Activated T-helper 17 cell treated with anti-CD3 and anti-CD28 coated beads, Interleukin-2, amount 50 U/mL, for 72 hours (primary cell): ENCODE results near the gene CLEC16A. TPM values are rescaled to one million over a fixed set of nuclear protein-coding genes. Genes with fewer than 3 reads are reported as not detected.
"Not testable (repeated sequence)": the region's sequence is repeated elsewhere in the genome, so short reads cannot be mapped to it uniquely, and the experiment has no call there.

Experiments
- ATAC-seq: fragments of 150-1000 bp; cut with Tn5 transposase; replicated peaks from 2 replicates; pipeline ENCODE4 v1.10.0; 2021; ENCODE audit warnings: mild to moderate bottlenecking, moderate library complexity
- H3K27ac Mint-ChIP-seq: one replicate; pipeline ENCODE4 v1.8.0; 2022; ENCODE audit warnings: mixed read lengths
- H3K27me3 Mint-ChIP-seq: one replicate; pipeline ENCODE4 v1.8.0; 2022; ENCODE audit warnings: mixed read lengths
- H3K36me3 Mint-ChIP-seq: one replicate; pipeline ENCODE4 v1.8.0; 2022; ENCODE audit warnings: low read depth, mild to moderate bottlenecking, mixed read lengths
- H3K4me1 Mint-ChIP-seq: one replicate; pipeline ENCODE4 v1.8.0; 2022; ENCODE audit warnings: mixed read lengths
- H3K4me3 Mint-ChIP-seq: one replicate; pipeline ENCODE4 v1.8.0; 2022; ENCODE audit warnings: mild to moderate bottlenecking, mixed read lengths
- H3K9me3 Mint-ChIP-seq: one replicate; pipeline ENCODE4 v1.8.0; 2022; ENCODE audit warnings: mixed read lengths
- total RNA-seq, 2 donors: library from RNA; stranded (reverse); gene quantifications; one replicate each; pipeline ENCODE4 v1.2.3, GENCODE V29; 2022

The CLEC16A gene
- total RNA-seq, 2 donors from 2014 or later = 24.3 to 24.8 TPM

- Mint-ChIP-seq H3K4me1 (peaks cover 33% of the 10 kb centered on the region), H3K9me3 (no peaks in the 10 kb centered on the region), H3K4me3 (no peak overlapping the region), H3K27ac (no peak overlapping the region), H3K27me3 (no peaks in the 10 kb centered on the region), H3K36me3 (peaks cover 13% of the 10 kb centered on the region)
- ATAC-seq = no peak
These were observed 154.4 kb downstream of the CLEC16A start for GRCh38 chr16:11098601-11099390.

- peak overlapping the region; percentile 58 for H3K4me3 Mint-ChIP-seq
- peaks cover 30% of the 10 kb centered on the region for H3K4me1 Mint-ChIP-seq
- H3K9me3 Mint-ChIP-seq = no peaks in the 10 kb centered on the region
- H3K27ac Mint-ChIP-seq = peak overlapping the region; percentile 83
- ATAC-seq = peak; percentile 46
- peaks cover 6% of the 10 kb centered on the region for H3K36me3 Mint-ChIP-seq
- no peaks in the 10 kb centered on the region for H3K27me3 Mint-ChIP-seq
These were observed 155.4 kb downstream of the CLEC16A start for GRCh38 chr16:11099672-11100205.

- Mint-ChIP-seq H3K4me3 (peak overlapping the region; percentile 58), H3K9me3 (no peaks in the 10 kb centered on the region), H3K36me3 (peaks cover under 1% of the 10 kb centered on the region), H3K4me1 (peaks cover 30% of the 10 kb centered on the region), H3K27ac (peak overlapping the region; percentile 83), H3K27me3 (no peaks in the 10 kb centered on the region)
- peak; percentile 83 for ATAC-seq
These were observed 155.9 kb downstream of the CLEC16A start for GRCh38 chr16:11100239-11100750.

GRCh38 chr16:11101283-11101682, 156.9 kb downstream of the CLEC16A start:
- Mint-ChIP-seq H3K36me3 (no peaks in the 10 kb centered on the region), H3K27me3 (no peaks in the 10 kb centered on the region), H3K9me3 (no peaks in the 10 kb centered on the region), H3K4me1 (peaks cover 38% of the 10 kb centered on the region), H3K4me3 (peak overlapping the region; percentile 58), H3K27ac (peak overlapping the region; percentile 69)
- ATAC-seq = no peak

- H3K9me3 Mint-ChIP-seq = no peaks in the 10 kb centered on the region
- H3K4me3 Mint-ChIP-seq = peak overlapping the region; percentile 58
- H3K36me3 Mint-ChIP-seq = no peaks in the 10 kb centered on the region
- H3K27ac Mint-ChIP-seq = peak overlapping the region; percentile 69
- peaks cover 38% of the 10 kb centered on the region for H3K4me1 Mint-ChIP-seq
- no peaks in the 10 kb centered on the region for H3K27me3 Mint-ChIP-seq
- no peak for ATAC-seq
These were observed 157.5 kb downstream of the CLEC16A start for GRCh38 chr16:11101695-11102522.

GRCh38 chr16:11102523-11102898, 158.1 kb downstream of the CLEC16A start:
- no peak for ATAC-seq
- H3K36me3 Mint-ChIP-seq = no peaks in the 10 kb centered on the region
- H3K27me3 Mint-ChIP-seq = no peaks in the 10 kb centered on the region
- peak overlapping the region; percentile 24 for H3K4me3 Mint-ChIP-seq
- no peaks in the 10 kb centered on the region for H3K9me3 Mint-ChIP-seq
- H3K4me1 Mint-ChIP-seq = peaks cover 38% of the 10 kb centered on the region
- H3K27ac Mint-ChIP-seq = peak overlapping the region; percentile 23

- Mint-ChIP-seq H3K27ac (peak overlapping the region; percentile 24), H3K4me1 (peaks cover 38% of the 10 kb centered on the region), H3K4me3 (peak overlapping the region; percentile 78)
- not testable (repeated sequence) for H3K27me3 Mint-ChIP-seq, H3K9me3 Mint-ChIP-seq, H3K36me3 Mint-ChIP-seq, ATAC-seq
These were observed 158.9 kb downstream of the CLEC16A start for GRCh38 chr16:11103301-11103700.

- no peaks in the 10 kb centered on the region for H3K36me3 Mint-ChIP-seq
- H3K27me3 Mint-ChIP-seq = no peaks in the 10 kb centered on the region
- H3K4me1 Mint-ChIP-seq = peaks cover 38% of the 10 kb centered on the region
- H3K27ac Mint-ChIP-seq = peak overlapping the region; percentile 80
- no peak for ATAC-seq
- H3K9me3 Mint-ChIP-seq = no peaks in the 10 kb centered on the region
- H3K4me3 Mint-ChIP-seq = peak overlapping the region; percentile 78
These were observed 160.0 kb downstream of the CLEC16A start for GRCh38 chr16:11104168-11105037.

- Mint-ChIP-seq H3K27me3 (no peaks in the 10 kb centered on the region), H3K36me3 (no peaks in the 10 kb centered on the region), H3K9me3 (no peaks in the 10 kb centered on the region), H3K27ac (peak overlapping the region; percentile 80), H3K4me3 (peak overlapping the region; percentile 78), H3K4me1 (peaks cover 33% of the 10 kb centered on the region)
- peak; percentile 74 for ATAC-seq
These were observed 160.9 kb downstream of the CLEC16A start for GRCh38 chr16:11105038-11105903.

GRCh38 chr16:11106726-11107125, 162.4 kb downstream of the CLEC16A start:
- Mint-ChIP-seq H3K27me3 (no peaks in the 10 kb centered on the region), H3K4me3 (no peak overlapping the region), H3K9me3 (no peaks in the 10 kb centered on the region), H3K36me3 (no peaks in the 10 kb centered on the region), H3K4me1 (peaks cover 26% of the 10 kb centered on the region), H3K27ac (peak overlapping the region; percentile 80)
- ATAC-seq = no peak

- Mint-ChIP-seq H3K36me3 (no peaks in the 10 kb centered on the region), H3K27me3 (no peaks in the 10 kb centered on the region), H3K9me3 (no peaks in the 10 kb centered on the region), H3K4me1 (peaks cover 30% of the 10 kb centered on the region), H3K4me3 (no peak overlapping the region), H3K27ac (no peak overlapping the region)
- ATAC-seq = no peak
These were observed 163.6 kb downstream of the CLEC16A start for GRCh38 chr16:11107780-11108465.

GRCh38 chr16:11108466-11108805, 164.1 kb downstream of the CLEC16A start:
- Mint-ChIP-seq H3K27me3 (no peaks in the 10 kb centered on the region), H3K36me3 (no peaks in the 10 kb centered on the region), H3K27ac (no peak overlapping the region), H3K9me3 (no peaks in the 10 kb centered on the region), H3K4me1 (peaks cover 30% of the 10 kb centered on the region), H3K4me3 (no peak overlapping the region)
- ATAC-seq = no peak

GRCh38 chr16:11109566-11109965, 165.2 kb downstream of the CLEC16A start:
- peaks cover 33% of the 10 kb centered on the region for H3K4me1 Mint-ChIP-seq
- H3K9me3 Mint-ChIP-seq = no peaks in the 10 kb centered on the region
- no peak overlapping the region for H3K27ac Mint-ChIP-seq
- H3K36me3 Mint-ChIP-seq = no peaks in the 10 kb centered on the region
- H3K27me3 Mint-ChIP-seq = no peaks in the 10 kb centered on the region
- ATAC-seq = no peak
- H3K4me3 Mint-ChIP-seq = no peak overlapping the region
